ENCODE measurements around the gene ZNRF3. TPM values are rescaled to one million over a fixed set of nuclear protein-coding genes. Genes with fewer than 3 reads are reported as not detected.

Gene ZNRF3
- total RNA-seq, 1 donor from 2014 or later = 10.5 TPM

GRCh38 chr22:29096736-29097669 lies 213.6 kb downstream of the ZNRF3 start:
- TF ChIP-seq, protein P1, sequence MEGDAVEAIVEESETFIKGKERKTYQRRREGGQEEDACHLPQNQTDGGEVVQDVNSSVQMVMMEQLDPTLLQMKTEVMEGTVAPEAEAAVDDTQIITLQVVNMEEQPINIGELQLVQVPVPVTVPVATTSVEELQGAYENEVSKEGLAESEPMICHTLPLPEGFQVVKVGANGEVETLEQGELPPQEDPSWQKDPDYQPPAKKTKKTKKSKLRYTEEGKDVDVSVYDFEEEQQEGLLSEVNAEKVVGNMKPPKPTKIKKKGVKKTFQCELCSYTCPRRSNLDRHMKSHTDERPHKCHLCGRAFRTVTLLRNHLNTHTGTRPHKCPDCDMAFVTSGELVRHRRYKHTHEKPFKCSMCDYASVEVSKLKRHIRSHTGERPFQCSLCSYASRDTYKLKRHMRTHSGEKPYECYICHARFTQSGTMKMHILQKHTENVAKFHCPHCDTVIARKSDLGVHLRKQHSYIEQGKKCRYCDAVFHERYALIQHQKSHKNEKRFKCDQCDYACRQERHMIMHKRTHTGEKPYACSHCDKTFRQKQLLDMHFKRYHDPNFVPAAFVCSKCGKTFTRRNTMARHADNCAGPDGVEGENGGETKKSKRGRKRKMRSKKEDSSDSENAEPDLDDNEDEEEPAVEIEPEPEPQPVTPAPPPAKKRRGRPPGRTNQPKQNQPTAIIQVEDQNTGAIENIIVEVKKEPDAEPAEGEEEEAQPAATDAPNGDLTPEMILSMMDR (IDR thresholded peaks at IDR 0.05; ENCODE audit: insufficient read depth, low read length, poor library complexity, severe bottlenecking) = no peak
- Histone ChIP-seq H3K27me3 (ENCODE audit: control insufficient read depth, insufficient read depth, low read length) (no peaks in the 10 kb centered on the region), H3K36me3 (ENCODE audit: control insufficient read depth, insufficient read depth, low read length) (no peaks in the 10 kb centered on the region), H3K4me3 (ENCODE audit: low read depth, low read length) (no peak overlapping the region)
- DNase-seq (ENCODE audit: low read depth) = no peak

GRCh38 chr22:29098296-29098695 lies 214.9 kb downstream of the ZNRF3 start:
- Histone ChIP-seq H3K4me3 (ENCODE audit: low read depth, low read length) (no peak overlapping the region), H3K27me3 (ENCODE audit: control insufficient read depth, insufficient read depth, low read length) (no peaks in the 10 kb centered on the region), H3K36me3 (ENCODE audit: control insufficient read depth, insufficient read depth, low read length) (no peaks in the 10 kb centered on the region)
- TF ChIP-seq, protein P1 (IDR thresholded peaks at IDR 0.05; ENCODE audit: insufficient read depth, low read length, poor library complexity, severe bottlenecking) = no peak
- DNase-seq (ENCODE audit: low read depth) = no peak

DNA sequence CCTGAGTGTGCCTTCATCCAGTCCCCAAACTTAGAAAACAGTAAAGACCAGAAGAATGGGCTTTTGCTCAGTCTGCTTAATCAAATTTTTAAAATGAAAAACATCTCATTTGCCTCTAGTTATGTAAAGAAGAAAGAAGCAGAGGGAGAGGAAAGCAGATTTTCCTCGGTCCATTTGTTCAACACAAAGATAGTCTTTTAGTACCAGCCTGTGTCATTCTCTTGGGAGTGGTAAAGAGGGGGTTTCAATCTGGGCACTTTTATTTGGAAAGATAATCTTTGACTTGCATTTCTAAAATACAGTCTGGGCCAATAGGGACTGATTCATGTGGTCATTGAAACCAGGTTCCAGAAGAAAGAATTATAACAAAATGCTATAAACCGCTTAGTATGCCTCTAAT lies 218.9 kb downstream of the ZNRF3 start:
- Histone ChIP-seq H3K4me3 (ENCODE audit: low read depth, low read length) (no peak overlapping the region), H3K27me3 (ENCODE audit: control insufficient read depth, insufficient read depth, low read length) (no peaks in the 10 kb centered on the region)

DNA sequence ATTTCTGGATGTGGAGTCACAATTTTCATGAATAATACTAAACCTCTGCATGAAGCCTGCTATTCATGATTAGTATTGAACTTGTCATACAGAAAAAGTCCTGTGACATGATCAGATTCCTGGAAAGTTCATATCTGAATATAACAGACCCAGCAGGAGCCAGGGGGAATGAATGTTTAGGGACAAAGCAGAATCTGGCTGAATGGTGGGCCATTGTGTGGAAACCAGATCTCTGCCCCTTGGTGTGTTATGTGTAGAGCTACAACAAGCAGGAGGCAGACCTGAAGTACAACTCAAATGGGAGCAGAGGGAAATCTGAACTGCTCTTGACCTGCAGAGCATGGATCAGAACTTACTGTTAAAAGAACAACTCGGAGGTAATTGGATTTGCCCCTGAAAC lies 219.7 kb downstream of the ZNRF3 start:
- H3K27me3 ChIP-seq (ENCODE audit: control insufficient read depth, insufficient read depth, low read length) = no peaks in the 10 kb centered on the region
- H3K36me3 ChIP-seq (ENCODE audit: control insufficient read depth, insufficient read depth, low read length) = no peaks in the 10 kb centered on the region
- no peak overlapping the region for H3K4me3 ChIP-seq (ENCODE audit: low read depth, low read length)
- no peak for DNase-seq (ENCODE audit: low read depth)
- TF ChIP-seq, protein P1 (IDR thresholded peaks at IDR 0.05; ENCODE audit: insufficient read depth, low read length, poor library complexity, severe bottlenecking) = no peak

More for the DNA sequence above, 218.9 kb downstream of the ZNRF3 start:
- TF ChIP-seq, protein P1 (IDR thresholded peaks at IDR 0.05; ENCODE audit: insufficient read depth, low read length, poor library complexity, severe bottlenecking) = no peak
- H3K36me3 ChIP-seq (ENCODE audit: control insufficient read depth, insufficient read depth, low read length) = no peaks in the 10 kb centered on the region
- DNase-seq (ENCODE audit: low read depth) = no peak

GRCh38 chr22:29105468-29105867 lies 222.1 kb downstream of the ZNRF3 start:
- TF ChIP-seq, protein P1 (IDR thresholded peaks at IDR 0.05; ENCODE audit: insufficient read depth, low read length, poor library complexity, severe bottlenecking) = no peak
- Histone ChIP-seq H3K27me3 (ENCODE audit: control insufficient read depth, insufficient read depth, low read length) (no peaks in the 10 kb centered on the region), H3K4me3 (ENCODE audit: low read depth, low read length) (no peak overlapping the region), H3K36me3 (ENCODE audit: control insufficient read depth, insufficient read depth, low read length) (no peaks in the 10 kb centered on the region)
- DNase-seq (ENCODE audit: low read depth) = no peak

Data from kidney epithelial cell (primary cell).